NB4 (cell line): ENCODE results near the gene TXLNB.
"Not testable (repeated sequence)": the region's sequence is repeated elsewhere in the genome, so short reads cannot be mapped to it uniquely, and the experiment has no call there.

Experiments used
- DNase-seq: peaks from one replicate; pipeline ENCODE4 v3.0.0; 2010; ENCODE audit warnings: low read depth
- H3K4me3 ChIP-seq: one replicate; pipeline ENCODE4 v1.5.1; 2011; ENCODE audit warnings: mild to moderate bottlenecking, low read depth, low read length, moderate library complexity
- CTCF ChIP-seq: IDR thresholded peaks from one replicate; pipeline ENCODE4 v1.5.1; 2012; ENCODE audit warnings: low read depth, low read length
- MAX ChIP-seq: IDR thresholded peaks from 2 replicates; pipeline ENCODE4 v1.6.1; 2011; ENCODE audit warnings: low read depth, low read length
- MYC ChIP-seq: IDR thresholded peaks from 2 replicates; pipeline ENCODE4 v1.6.1; 2011; ENCODE audit warnings: low read depth, low read length
- POLR2A ChIP-seq: IDR thresholded peaks from 2 replicates; pipeline ENCODE4 v1.6.1; 2011; ENCODE audit warnings: mild to moderate bottlenecking; ENCODE audit not compliant: insufficient read length; ENCODE audit errors: extremely low read depth

The TXLNB gene

GRCh38 chr6:139290787-139291311 is 949 bp downstream of the TXLNB start:
- TF ChIP-seq MYC = no peak; the same call in 1 of the 2 replicates
- no peak for TF ChIP-seq CTCF
- TF ChIP-seq POLR2A = no peak
- TF ChIP-seq MAX = no peak
- H3K4me3 ChIP-seq = peak overlapping the region; percentile 53
- DNase-seq = peak; percentile 86

DNA sequence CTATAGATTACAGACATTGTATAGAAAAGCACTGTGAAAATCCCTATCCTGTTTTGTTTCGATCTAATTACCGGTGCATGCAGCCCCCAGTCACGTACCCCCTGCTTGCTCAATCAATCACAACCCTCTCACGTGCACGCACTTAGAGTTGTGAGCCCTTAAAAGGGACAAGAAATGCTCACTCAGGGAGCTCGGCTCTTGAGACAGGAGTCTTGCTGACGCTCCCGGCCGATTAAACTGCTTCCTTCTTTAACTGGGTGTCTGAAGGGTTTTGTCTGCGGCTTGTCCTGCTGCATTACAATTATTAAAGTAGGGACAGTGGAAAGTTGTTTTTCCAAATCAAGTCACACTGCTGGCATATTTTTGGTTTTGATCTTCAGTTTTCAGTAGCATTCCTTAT is 2.6 kb downstream of the TXLNB start:
- H3K4me3 ChIP-seq = no peak overlapping the region
- DNase-seq = no peak
- TF ChIP-seq POLR2A = no peak

DNA sequence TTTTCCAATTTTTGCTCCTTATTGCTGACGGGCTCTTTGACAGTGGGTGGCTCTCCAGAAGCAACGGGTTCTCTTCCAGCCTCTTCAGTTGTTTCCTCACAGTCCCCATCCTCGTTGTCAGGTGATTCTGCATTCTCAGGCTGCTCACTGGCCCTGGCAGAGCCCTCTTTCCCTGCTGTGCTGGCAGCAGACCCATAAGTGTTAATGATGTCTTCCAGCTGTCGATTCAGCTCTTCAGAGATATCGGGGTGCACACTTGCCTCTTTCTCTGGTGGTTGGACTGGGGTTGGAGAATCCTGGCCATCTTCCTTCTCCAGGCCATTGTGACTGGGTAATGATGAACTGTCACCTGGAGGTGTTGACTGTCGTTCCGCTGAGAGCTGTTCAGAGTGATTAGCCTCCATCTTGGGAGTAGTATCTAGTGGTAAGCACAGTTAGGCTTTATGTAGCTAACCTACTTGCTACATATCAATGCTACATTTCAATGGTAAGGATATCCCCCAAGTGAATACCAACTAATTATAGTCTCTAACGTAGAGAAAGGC is 3.2 kb downstream of the TXLNB start:
- no peak for DNase-seq
- TF ChIP-seq MYC = no peak
- TF ChIP-seq CTCF = no peak
- TF ChIP-seq MAX = no peak
- no peak for TF ChIP-seq POLR2A
- no peak overlapping the region for H3K4me3 ChIP-seq

- DNase-seq = no peak
- H3K4me3 ChIP-seq = no peak overlapping the region
- TF ChIP-seq MAX (no peak), MYC (no peak), POLR2A (no peak), CTCF (no peak)
Observed at GRCh38 chr6:139287868-139288267, 3.9 kb downstream of the TXLNB start.

DNA sequence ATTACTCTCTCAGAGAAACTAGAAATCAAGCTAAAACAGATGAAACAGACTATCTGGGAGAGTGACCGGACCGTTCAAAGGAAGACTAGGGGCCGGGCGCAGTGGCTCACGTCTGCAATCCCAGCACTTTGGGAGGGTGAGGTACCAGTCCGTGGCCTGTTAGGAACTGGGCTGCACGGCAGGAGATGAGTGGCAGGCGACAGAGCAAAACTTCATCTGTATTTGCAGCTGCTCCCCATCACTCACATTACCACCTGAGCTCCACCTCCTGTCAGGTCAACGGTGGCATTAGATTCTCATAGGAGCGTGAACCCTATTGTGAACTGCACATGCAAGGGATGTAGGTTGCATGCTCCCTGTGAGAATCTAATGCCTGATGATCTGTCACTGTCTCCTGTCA is 5.4 kb downstream of the TXLNB start:
- not testable (repeated sequence) for DNase-seq, H3K4me3 ChIP-seq

DNA sequence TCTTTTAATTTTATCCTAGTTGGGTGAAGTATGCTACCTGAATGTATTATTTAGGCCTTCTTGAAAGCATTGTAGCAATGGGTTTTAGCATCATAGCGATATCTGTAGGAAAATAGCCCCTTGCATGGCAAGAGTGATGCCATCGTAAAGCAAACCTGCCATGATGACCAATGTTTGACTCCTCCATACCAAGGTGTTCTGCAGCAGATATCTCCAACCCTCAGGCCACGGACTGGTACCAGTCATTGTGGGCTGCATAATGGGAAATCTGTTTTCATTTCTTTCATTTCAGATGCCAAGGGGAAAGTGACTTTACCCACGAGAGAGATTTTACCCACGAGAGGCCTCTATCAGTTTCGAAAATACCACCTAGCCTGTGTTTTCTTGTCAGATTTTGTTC is 6.2 kb downstream of the TXLNB start:
- H3K4me3 ChIP-seq = no peak overlapping the region
- no peak for DNase-seq
- TF ChIP-seq MAX (no peak), MYC (no peak), CTCF (no peak), POLR2A (no peak)

GRCh38 chr6:139284789-139285188 is 7.0 kb downstream of the TXLNB start:
- DNase-seq = no peak
- TF ChIP-seq MAX = no peak
- no peak for TF ChIP-seq MYC
- TF ChIP-seq POLR2A = no peak
- no peak for TF ChIP-seq CTCF
- no peak overlapping the region for H3K4me3 ChIP-seq
